T-helper 22 cell (primary cell): Measurements from ENCODE around the gene ETDC.
A peak's percentile ranks its signal among the peaks of the same experiment; 100 is the strongest.
"Not testable (repeated sequence)": the region's sequence is repeated elsewhere in the genome, so short reads cannot be mapped to it uniquely, and the experiment has no call there.

Source experiments
- DNase-seq: peaks from one replicate; pipeline ENCODE4 v3.0.0-alpha.2; 2020; ENCODE audit warnings: low read depth

The ETDC gene

DNA sequence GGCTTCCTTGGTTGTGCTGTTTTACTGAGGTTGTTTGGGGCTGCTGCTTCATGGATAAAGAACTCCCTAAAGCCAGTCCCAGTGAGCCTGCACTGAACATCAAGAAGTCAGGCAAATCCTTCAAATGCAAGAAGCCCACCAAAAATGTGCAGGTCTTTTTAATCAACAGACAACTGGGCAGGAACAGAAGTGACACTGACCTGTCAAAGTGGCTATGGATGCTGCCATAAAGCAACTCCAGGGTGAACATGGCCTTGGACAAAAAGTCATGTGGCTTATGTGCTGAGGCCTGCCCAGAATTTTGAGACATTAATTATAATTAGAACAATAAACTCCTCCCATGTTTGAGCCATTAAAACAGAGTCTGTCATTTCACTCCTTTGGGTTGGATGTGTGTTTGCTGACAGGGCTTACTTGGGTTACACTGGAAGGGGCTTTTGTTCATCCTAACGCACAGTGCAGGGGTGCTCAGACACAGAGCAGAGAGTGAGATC lies at the start of gene ETDC:
Gene ETDC, plus strand, starts transcription at position 51 of the 494 bp plus-strand sequence. Its CDS starts 0 bp downstream, at position 51.
- DNase-seq = no peak

DNA sequence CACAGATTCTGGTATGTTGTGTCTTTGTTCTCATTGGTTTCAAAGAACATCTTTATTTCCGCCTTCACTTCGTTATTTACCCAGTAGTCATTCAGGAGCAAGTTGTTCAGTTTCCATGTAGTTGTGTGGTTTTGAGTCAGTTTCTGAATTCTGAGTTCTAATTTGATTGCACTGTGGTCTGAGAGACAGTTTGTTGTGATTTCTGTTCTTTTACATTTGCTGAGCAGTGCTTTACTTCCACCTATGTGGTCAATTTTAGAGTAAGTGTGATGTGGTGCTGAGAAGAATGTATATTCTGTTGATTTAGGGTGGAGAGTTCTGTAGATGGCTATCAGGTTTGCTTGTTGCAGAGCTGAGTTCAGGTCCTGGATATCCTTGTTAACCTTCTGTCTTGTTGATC lies 48.3 kb upstream of the ETDC start:
- not testable (repeated sequence) for DNase-seq

DNA sequence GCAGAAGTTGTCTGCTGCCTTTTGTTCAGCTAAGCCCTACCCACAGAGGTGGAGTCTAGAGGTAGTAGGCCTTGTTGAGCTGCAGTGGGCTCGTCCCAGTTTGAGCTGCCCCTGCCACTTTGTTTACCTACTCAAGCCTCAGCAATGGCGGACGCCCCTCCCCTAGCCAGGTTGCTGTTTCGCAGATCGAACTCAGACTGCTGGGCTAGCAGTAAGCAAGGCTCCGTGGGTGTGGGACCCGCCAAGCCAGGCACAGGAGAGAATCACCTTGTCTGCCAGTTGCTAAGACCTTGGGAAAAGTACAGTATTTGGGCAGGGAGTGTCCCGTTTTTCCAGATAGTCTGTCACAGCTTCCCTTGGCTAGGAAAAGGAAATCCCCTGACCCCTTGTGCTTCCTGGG lies 45.9 kb upstream of the ETDC start:
- DNase-seq = not testable (repeated sequence)

DNA sequence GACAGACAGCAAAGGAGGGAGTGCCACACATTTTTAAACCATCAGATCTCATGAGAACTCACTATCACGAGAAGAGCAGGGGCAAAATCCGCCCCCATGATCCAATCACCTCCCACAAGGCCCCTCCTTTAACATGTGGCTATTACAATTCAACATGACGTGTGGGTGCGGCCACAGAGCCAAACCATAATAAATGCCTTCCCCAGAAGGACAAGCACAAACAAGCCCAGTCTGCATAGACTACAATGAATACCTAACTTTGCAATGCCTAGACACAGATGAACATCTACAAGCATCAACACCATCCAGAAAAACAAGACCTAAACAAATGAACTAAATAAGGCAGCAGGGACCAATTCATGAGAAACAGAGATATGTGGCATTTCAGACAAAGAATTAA lies 45.1 kb upstream of the ETDC start:
- no peak for DNase-seq

DNA sequence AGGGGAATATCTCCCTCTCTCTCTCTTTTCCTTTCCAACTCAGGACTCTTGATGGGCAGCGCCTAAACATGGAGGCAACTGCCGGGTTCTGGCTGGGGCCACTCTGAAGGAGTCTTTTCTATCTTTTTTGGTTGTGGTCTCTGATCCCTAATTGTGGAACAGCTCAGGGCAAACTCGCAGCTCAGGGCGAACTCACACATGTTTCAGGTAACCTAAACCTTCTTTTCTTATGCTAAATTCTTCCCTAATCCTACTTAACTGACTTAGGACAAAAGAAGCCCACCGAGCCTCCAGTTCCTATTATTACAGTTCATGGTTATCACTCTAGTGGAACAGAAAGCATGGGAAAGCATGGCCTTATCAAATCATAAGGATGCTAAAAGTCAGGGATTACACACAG lies 36.1 kb upstream of the ETDC start:
- no peak for DNase-seq

DNA sequence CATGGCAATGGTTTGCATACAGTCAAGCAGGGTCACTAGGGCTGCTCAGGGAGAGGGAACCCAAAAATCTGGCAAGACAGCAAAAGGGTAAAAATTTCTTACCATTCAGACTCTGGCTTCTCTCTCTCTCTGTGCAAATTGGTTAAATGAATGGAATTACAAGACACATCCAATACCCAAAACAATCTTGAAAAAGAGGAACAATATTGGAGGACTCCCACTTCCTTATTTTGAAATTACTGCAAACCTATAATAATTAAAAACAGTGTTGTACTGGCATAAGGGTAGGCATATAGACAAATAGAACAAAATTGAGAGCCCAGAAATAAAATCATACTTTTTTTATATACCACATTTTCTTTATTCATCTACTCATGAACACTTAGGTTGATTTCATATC lies 33.3 kb upstream of the ETDC start:
- no peak for DNase-seq

DNA sequence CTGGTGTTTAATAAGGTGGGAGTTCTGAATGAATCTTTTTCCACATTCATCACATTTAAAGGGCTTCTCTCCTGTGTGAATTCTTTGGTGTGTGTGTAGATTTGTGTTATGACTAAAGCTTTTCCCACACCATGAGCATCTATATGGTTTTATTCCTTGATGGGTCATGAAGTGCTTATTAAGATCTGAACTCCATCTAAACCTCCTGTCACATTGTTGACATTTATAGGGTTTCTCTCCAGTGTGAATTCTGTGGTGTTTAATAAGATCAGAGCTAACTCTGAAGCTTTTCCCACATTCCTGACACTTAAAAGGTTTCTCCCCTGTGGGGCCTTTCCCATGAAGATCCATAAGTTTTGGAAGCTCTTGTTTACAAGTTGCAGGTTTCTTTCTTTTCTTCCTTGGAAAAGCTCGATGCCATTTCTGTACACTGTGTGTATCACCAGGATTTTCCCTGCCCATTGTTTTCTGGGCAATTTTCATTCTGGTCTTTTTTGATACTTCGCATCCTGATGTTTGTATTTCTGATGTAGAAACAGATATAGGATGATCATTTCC lies 21.9 kb upstream of the ETDC start:
- DNase-seq = no peak

DNA sequence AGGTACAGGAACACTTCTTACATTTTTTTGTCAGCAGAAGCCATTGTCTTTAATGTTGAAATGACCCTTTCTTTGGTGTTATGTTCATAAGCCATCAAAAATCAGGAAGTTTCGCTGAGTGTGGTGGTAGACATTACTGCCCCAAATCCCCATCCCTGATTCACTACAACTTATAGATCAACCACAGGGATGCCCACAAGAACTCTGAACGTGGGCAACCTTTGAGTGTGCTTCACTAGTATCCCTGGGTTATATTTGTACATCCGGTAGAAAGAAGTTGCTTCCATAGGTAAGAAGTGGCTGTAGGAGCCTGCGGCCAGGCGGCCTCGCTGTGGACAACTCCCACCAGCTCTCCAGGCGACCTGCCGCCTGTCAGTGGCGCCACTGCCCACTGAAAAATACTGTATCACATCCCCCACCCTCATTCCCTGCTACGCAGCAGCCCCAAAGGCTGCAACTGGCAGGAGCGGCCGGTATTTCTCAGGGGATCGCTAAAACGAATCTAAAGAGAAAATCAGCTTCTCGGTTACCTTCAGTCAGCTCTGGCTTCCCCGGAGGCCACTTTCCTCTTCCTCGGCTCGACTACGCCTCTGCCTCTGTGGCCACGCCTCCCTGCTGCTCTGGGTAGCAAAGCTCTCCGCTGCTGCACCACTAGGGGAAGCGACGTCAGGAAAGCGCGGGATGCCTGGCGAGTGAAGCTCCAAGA lies 13.9 kb upstream of the ETDC start:
- DNase-seq = peak; percentile 22

DNA sequence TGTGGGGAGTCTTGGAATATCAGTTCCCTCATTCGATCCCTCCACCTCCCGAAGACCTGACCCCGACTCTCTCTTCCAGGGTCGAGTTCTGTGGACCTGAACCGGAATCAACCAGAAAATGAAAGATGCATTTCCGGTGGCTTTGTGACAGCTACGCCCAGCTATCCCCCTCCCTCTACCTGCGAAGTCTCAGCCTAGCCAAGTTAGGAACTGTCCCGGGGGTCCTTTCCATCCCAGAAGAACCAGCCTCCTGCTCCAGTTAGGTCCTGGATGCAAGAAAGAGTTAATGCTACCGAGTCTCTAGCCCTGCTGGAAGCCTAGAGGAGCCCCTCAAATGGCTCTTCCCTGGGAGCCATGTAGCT lies 13.4 kb upstream of the ETDC start:
- DNase-seq = no peak

DNA sequence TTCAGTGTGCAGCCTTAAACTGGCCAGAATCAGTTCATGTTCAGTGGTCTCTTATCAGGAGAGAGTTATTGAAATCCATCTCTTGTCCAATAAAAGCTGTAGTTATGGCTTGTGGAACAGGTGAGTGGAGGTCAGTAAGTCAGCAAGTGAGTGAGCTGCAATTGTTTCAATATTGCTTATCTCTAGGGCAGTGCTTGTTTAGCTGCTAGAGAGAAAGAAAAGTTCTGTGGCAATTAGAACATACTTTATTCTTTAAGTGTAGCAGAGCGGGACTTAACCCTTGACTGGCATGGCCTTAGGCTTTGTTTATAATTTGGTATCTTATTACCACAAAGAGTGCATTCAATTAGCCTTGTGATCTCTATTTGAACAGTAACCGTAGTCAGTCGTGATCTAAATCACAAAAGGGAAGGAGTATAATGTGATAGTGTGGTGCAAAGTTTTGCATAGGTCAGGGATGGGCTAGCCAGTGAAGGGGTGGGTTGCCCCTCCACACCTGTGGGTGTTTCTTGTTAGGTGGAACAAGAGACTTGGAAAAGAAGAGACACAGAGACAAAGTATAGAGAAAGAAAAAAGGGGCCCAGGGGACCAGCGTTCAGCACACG lies 6.9 kb upstream of the ETDC start:
- DNase-seq = no peak

DNA sequence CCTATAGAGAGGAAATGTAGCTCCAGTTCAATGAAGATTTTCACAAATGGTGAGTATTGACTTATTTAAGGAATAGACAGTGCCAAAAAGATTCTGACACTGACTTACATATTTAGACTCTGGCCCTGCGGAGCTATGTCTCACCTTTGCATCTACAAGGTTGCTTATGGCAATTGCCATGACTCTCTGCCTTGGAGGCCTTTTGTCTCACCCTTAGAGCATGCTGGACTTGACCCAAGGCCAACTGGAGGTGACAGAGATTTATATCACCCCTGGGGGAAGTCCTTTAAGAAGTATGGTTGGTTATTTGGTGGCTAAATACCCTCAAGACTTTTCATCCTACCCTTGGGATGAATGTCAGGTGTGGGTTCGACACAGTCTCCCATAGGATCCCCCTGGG lies 4.5 kb upstream of the ETDC start:
- DNase-seq = no peak

DNA sequence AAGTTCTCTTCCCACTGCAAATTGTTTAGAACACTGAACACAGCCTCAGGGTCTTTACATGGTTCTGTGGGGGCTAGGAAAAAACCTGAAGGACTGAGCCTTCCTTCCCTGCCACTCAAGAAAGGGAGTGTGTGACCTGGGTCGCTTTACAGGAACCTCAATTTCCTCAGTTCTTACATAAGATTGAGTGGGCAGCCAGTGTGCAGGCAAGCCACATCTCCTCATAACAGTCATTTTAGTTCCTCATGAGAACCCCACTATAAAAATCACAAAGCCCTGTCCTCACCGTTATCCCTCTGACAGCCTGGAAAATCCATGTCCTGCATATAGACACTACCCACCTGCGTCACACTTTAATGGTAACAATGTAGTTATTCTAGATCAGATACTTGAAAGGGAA lies 2.1 kb upstream of the ETDC start:
- no peak for DNase-seq

DNA sequence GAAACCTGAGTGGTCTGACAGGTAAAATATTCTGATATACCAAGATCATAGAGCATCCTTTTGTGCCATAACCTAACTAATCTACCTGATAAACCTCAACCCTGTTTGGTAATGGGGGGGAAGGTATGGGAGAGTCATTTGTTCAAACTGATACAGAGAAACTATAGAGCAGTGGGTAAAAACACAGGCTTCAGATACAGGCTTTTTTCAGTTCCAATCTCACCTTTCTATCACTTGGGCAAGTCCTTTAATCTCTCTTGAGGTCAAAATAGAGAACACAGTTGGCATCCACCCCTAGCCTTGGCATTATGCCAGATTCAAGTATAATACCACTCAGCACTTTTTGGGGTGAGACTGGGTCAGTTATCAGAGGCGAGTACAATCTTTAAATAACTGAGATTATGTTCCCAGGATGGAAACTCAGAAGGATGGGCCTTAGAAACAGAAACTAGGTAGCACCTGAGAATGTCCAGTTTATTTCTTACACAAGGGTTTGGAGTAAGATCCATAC lies 880 bp upstream of the ETDC start:
- DNase-seq = no peak

DNA sequence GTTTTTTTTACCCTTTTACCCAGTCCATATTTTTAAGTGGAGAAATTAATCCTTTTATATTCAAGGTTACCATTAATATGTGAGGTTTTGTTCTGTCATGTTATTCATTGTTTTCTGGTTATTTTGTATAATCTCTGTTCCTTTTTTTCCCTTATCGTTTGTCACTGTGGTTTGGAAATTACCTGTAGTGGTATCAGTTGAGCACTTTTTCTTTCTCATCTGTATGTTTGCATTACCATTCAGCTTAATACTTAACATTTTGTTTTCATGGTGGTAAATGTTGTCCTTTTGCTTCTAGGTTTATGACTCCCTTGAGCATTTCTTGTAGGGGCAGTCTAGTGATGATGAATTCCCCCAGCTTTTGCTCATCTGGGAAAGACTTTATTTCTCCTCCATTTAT lies 6.6 kb downstream of the ETDC start:
- DNase-seq = no peak

DNA sequence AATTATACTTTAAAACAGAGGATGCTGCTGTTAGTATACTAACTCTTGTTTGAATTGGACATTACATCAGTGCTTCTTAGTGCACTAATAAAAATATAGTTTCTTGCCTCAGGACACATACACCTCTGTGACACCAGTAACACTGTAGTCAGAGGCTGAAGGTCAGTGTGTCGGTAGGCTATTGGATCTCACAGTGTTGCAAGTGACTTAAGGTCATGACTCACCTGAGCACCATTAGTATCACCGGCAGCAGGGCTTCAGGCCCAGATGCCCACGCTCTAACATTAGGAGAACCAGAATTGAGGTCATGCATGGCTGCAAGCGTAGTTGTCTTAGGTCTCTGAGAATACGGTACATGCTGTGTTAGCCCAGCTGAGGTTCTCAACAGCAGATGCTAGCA lies 15.2 kb downstream of the ETDC start:
- DNase-seq = no peak

DNA sequence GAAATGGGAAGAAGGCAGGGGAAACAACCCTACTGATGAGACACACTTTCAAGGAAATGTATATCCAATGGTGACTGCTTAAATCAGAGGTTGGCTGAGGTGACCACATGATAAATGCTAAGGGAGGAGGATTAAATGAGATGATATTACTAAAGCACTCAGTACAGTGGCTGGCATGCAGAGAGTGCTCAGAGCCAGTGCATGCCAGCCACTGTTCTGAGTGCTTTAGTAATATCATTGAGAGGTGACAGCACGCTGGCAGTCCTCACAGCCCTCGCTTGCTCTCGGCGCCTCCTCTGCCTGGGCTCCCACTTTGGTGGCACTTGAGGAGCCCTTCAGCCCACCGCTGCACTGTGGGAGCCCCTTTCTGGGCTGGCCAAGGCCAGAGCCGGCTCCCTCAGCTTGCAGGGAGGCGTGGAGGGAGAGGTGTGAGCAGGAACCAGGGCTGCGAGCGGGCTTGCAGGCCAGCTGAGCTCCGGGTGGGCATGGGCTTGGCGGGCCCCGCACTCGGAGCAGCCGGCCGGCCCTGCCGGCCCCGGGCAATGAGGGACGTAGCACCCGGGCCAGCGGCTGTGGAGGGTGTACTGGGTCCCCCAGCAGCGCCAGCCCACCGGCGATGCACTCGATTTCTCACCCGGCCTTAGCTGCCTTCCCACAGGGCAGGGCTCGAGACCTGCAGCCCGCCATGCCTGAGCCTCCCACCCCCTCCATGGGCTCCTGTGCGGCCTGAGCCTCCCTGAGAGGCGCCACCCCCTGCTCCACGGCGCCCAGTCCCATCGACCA lies 15.9 kb downstream of the ETDC start:
- not testable (repeated sequence) for DNase-seq

DNA sequence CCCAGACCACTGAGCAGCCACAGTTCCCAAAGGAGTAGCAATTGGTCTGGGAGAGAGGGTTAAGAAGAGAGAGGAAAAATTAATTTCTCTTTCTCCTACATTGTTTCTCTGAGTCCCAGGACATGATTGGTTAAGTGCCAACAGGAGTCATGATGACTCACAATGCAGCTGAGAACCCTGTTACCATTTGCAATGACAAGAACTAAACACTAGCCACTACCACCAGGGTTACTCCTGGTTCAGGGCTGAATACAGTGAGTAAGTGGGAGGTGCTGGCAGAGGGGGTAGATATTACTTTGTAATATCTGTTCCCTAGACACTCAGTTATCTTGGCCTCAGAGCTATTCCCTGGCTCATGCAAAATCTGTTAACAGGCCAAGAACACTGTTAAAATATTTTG lies 18.0 kb downstream of the ETDC start:
- DNase-seq = no peak

DNA sequence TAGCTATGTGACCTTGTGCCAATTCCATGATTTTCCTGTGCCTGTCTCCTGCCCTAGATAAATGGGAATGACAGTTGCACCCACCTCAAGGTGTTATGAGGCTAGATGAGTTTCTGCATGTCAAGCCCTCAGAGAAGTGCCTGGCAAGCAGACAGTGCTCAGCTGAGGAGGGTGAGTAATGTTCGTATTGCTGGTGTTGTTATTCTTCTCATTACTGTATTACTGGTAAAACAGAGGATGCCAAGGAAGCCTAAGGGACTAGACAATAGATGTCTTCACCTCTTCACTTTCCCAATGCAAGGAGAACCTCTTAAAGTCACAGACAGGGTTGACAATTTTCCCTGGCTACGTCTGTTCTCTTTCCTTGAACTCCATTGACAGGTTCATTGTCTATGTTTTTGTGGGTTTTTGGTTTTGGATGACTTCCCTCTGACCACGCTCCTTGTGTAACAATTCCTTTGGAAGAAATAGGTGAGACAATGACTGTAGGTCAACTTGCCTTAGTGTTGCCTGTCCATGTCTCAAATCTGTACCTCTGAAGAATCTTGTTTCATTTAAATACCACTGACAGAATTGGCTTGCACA lies 19.2 kb downstream of the ETDC start:
- no peak for DNase-seq

DNA sequence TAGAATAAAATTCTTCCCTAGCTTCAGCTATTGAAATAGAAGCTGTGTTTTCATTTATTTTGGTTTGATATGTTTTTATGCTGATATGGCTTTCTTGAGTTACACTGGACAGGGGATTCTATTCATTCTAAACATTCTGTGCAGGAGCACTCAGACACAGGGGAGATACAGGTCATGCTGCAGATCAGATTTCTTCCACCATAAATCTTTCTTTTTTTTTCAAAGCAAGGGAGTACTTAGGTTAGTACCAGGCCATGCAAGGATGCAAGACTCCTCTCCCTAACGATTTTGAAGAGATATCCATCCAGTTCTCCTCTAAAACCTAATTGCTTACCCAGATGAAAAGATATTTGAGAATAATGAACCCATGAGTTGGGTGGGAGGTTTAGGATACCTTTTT lies 21.4 kb downstream of the ETDC start:
- DNase-seq = no peak

DNA sequence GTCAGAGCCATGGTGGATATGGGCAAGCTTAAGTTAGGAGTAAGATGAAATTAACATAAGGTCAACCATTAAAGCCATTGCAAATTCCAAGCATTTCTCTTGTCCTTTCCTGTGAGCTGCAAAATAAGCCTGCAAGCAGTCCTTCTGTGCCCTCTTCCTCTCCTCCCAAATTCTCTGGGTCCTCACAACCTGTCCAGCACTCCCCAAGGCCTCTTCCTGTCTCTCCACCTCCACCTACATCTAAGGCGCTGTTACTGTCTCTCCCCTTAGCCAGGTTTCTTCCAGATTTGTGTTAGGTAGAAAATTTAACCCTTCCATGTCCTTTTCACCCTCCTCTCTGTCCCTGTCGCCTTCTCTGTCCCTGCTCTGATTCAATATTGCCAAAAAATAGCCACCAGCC lies 22.2 kb downstream of the ETDC start:
- no peak for DNase-seq

DNA sequence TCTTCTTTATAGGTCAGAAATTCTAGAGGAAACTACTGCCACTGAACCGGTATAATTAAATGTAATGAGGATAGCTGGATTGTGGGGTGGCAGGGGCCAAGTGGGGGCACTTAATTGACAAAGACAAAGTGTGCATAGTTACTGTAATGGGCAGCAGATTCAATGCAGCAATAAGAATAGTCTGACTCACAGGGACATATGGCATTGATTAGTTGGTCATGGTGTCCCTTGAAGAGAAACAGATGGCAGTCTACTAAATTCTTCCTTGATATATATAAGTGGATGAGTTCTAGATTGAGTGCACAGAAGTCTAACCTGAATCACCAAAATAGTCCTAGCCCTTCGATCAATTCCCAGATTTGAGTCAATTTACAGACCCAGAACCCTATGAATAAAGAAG lies 31.6 kb downstream of the ETDC start:
- DNase-seq = no peak

DNA sequence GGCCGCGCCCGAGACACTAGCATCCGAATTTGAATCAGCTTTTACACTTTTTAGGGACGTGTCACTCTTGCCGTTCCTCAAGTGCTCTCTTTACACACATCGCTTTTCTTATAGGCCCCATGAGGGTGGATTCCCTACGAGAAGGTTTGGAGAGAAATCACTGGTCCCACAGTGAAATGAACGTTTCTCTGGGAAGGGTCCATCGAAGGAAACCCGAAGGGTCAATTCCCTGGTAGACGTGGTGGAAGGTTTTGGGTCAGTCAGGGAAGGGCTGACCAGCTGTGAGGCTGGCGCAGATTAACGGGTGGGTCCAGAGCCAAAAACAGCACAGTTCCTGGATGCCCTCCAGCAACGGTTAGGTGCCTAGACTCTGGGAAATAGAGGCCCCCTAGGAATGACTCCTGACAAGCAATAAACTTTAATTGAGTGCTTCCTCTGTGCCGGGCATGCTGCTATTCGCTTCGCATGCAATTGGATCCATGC lies 35.9 kb downstream of the ETDC start:
- DNase-seq = no peak
